GM21515 (cell line): ENCODE results near the gene DNAH8.
"Not testable (repeated sequence)": the region's sequence is repeated elsewhere in the genome, so short reads cannot be mapped to it uniquely, and the experiment has no call there.

Experiments used
- ATAC-seq: cut with Tn5 transposase; IDR thresholded peaks from one replicate; pipeline ENCODE4 v1.9.1; 2021; ENCODE audit not compliant: unreplicated experiment

DNAH8 gene

DNA sequence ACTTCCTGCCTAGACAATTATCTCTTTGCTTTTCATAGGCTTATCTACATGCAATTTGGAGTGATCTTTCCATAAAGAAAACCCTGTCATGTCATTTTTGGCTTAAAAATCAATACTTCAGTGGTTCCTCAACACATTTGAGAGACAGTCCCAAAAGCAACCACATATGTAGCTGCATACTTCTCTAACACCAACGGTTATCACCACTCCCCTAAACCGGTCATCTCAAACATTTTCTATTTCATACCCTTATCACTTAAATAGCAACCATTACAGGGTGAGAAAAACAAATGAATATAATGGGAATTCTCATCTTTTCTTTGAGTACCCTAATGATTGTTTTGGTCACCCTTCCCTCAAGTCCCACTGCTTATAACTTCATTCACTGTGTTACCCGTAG is 17.3 kb upstream of the DNAH8 start:
- no peak for ATAC-seq

DNA sequence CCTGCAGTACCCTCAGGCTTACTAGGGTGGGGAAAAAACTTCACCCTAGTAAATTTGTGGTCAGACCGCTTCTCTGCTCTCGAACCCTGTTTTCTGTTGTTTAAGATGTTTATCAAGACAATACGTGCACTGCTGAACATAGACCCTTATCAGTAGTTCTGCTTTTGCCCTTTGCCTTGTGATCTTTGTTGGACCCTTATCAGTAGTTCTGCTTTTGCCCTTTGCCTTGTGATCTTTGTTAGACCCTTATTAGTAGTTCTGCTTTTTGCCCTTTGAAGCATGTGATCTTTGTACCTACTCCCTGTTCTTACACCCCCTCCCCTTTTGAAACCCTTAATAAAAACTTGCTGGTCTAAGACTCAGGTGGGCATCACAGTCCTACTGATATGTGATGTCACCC is 15.4 kb upstream of the DNAH8 start:
- not testable (repeated sequence) for ATAC-seq

DNA sequence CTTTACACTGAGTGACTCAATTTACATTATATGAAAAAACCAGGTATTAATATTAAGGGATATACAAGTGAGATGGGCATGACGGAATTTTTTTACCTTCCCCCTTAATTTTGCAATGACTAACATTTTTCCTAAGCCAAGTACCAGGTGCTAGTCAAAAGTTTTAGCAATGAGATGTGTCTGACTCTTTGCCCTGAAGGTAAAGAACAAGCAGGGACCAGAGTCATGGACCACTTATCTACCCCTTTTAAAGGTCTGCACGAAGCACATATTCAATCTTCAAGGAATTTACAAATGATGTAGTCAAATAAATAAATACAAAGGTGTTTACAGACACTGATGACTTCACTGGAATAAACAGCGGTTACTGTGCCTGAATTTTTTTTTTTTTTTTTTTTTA is 13.6 kb upstream of the DNAH8 start:
- no peak for ATAC-seq

DNA sequence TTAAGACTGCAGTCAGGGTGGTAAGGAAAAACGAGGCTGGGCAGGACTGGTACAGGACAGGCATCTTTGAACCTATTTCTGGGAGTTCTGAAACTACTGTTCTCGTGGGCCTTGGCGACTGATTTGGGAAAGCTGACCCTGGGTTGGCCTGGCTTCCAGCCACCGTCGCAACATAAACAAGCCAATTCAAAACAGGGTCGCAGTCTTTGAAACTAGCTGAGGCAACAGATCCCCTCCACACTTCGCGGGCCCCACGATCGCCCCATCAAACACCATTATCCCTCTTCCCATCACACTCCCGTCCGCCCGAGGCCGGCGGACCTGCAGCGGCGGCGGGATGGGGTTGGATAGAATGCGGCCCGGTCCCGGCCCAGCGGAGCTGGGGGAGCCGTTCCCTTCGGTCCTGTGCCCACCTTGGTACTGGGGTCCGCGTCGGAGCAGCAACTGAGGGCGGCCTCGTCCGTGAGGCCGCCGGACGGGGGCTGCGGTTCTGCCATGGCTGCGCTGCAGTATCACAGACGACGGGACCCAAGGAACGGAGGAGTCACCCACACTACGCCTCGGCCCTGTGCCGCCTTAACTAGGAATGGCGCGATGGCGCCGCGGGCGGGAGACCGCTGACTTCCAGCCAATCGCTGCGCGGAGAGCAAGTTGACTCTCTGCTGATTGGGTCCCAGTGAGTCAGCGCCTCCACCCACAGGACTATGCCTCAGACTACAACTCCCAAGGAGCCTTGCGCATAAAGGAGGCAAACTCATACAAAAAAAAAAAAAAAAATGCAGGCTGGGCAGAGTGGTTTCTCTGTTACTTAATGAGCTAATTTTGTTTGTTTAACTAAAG is 12.3 kb upstream of the DNAH8 start, which contains the start of gene GLO1:
Gene GLO1, minus strand, starts transcription at position 588 of the 840 bp plus-strand sequence. Its CDS starts 91 bp downstream, at position 497.
- peak; percentile 99 for ATAC-seq

DNA sequence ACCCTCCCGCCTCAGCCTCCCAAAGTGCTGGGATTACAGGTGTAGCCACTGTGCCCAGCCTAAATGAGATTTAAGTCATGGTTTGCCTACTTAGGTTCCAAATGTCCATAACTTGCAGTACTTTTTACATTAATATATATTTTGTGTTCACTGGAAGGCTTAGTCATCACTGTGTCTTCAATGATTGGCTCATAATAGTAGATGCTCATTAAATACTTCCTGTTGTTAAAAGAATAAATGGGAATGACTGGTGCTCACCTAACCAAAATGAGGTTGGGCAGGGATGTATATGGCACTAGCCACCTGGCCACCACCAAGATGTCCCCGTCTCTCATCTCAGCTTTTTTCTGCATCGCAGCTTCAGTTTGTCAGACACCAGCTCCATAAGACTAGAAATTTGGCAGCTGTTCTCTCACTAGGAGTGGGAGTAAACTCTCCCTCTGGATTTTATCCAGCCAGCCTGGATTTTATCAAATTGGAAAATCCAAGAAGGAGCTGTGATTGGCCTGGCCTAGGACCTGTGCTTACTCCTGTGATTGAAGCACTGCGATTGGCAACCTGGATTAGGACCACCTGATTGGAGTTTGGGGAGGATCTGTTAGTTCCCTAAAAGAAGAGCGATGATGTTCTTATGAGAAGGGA is 11.0 kb upstream of the DNAH8 start:
- ATAC-seq, result no peak

DNA sequence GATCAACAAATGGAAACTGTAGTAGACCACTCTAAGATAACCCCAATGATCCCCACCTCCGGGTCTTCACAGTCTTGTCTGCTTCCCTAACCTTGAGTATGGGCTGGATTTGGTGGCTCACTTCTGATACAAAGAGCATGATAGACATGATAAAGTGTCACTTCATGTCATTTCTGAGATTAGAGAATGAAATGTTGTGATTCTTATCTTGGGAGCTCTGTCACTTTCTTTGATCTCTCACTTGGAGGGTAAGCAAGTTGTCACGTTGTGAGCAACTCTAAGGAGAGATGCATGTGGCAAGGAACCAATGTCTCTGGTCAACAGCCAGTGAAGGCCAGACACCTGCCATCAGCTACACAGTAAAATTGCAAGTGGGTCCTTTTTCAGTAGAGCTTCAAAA is 9.2 kb upstream of the DNAH8 start:
- ATAC-seq, result no peak

DNA sequence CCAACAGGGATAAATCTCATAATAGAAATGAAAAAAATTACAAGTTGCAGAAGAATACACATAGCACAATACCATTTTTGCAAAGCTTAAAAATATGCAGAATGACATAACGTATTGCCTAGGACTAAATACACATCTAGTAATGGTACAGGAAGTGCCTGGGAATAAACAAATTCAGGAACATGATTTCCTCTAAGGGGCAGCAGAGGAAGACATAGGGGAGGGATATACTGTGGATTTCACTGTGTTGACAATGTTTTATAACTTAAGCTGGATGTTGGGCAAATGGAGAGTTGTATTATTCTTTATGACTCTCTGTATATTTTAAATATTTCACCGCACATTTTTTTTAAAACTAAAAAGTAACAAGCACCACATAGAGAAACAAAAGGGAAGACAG is 6.6 kb upstream of the DNAH8 start:
- ATAC-seq, result no peak

DNA sequence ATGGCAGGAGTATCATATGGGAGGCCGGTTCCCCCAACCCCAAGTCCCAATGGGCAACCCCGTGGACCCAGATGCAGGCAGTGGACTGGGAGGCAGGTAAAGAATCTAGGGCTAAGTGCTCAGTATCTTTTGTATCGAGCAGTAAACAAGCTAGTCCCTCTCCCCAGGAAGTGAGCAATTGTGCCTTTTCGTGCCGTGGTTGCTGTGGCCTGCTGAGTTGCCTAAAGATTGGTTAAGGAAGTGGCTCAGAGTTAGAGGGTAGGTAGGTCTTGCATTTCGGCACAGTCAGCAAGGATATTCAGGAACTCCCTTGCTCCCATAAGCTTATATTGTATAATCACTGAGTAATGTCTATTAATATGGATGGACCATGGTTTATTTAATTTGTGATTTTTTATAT is 1.3 kb upstream of the DNAH8 start:
- no peak for ATAC-seq

DNA sequence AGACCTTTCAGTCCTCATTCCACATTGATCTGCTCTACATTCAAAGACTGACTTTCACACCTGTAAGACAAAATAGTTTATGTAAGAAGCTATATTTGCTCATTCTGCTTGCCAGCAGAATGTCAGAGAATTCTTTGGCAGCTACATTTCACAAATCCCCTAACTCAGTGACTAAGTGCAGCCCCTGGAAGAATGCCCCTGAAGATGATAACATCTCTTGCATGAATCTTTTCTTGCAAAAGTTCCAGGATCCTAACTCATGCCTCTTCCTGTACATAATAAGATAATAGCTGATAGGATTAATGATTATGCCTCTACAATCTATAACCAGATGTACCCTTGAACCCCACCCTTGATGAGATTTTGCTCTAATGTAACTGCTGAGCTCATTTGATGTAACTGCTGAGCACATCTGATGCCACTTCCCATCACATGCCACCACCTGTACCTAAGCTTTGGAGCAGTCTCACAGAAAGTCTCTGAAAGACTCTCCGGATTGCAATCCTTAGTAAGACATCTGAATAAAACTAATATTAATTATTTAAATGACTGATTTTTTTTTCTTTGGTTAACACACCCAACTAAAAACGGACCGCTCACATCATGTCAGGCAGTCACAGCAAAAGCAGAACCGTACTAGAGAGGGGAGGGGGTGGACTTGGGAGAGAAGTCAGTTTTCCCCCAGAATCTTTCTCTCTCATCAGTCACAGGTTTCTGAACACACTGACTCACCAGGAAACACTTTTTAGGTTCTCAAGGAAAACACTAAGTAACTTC is 684 bp upstream of the DNAH8 start:
- no peak for ATAC-seq

DNA sequence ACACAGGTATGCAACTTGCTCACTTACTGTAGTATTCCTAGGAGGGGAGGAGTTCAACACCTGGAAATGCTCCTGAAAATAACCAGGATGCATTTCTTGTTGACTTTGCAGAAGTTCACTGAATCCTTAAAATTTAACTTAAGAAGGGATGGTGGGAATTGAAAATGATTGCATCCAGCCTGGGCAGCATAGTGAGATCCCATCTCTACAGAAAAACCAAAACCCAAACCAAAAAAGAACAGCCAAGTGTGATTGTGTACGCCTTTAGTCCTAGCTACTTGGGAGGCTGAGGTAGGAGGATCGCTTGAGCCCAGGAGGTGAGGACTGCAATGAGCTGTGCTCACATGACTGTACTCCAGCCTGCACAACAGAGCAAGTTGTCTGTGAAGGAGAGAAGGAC is 1.7 kb downstream of the DNAH8 start:
- ATAC-seq, result no peak

DNA sequence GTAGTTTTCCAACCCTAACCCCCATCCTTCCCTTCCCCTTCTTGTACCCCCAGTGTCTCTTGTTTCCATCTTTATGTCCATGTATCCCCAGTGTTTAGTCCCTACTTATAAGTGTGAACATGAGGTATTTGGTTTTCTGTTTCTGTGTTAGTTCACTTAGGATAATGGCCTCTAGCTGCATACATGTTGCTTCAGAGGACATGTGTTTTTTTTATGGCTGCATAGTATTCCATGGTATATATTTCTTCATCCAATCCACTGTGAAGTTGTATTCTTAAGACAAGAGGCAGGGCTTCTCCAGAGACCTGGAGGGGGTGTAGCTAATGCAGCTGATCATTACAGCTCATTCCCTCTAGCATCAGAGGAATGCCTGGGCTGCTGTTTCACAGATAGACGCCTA is 4.2 kb downstream of the DNAH8 start:
- ATAC-seq, result no peak

DNA sequence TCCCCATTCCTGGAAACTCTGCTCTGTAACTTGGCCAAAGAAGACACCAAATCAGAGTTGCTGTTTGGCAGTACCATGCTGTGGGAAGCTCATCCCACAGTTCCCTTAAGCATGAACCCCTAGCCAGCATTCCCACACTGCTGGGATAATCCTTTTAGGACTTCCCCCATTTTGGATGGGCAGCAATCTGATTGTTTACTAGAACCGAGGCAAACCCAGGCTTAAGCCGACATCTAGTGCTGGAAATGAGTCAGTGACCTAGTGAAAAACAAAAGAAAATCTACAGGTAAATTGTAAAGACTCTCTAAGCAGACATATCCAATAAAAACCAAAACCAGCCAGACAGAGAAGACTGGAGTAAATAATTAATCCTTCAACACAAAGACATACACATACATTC is 5.2 kb downstream of the DNAH8 start:
- ATAC-seq, result no peak

DNA sequence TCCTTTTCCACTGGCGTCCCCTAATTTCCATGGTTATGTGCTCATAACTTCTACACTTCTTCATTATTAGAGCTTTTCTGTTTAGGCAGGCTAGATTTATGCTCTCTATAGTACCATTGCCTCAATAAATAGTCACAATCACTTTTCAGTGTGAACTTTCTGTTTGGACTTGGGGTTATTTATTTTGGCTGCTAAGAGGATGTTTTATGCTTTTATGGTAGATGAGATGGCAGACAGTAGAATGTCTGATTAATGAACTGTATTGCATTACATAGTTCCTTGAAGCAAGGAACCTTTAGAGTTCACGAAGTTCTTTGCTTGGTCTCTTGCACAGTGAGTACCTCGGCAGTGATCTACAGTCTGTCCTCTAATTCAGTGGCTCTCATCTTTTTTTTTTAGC is 6.9 kb downstream of the DNAH8 start:
- no peak for ATAC-seq

DNA sequence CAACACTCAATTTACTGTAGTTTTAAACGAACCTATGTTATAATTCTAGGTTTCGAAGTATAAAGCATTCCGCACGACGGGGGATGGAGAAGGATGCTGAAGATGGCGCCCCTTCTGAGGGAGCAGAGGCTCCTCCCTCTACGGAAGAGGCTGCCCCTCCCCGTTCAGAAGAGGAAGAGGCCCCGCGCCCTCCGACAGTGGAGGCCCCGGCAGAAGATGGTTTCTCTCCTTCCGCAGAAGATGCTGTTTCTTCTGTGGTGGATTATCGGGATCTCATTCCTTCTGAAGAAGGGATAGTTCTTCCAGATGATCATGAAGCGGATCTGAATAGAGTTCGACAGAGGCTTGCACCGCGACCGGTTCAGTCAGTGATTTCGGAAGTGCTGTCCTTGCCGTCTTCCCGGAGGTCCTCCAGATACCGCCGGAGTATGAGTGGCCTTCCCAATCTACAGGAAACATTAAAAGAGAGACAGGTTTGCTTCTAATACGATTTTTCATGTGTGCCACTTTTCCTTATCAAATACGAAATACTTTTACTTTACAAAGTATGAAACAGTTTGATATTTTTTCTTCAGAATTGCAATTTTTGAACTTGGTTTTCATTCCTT is 7.7 kb downstream of the DNAH8 start:
- ATAC-seq, result no peak

DNA sequence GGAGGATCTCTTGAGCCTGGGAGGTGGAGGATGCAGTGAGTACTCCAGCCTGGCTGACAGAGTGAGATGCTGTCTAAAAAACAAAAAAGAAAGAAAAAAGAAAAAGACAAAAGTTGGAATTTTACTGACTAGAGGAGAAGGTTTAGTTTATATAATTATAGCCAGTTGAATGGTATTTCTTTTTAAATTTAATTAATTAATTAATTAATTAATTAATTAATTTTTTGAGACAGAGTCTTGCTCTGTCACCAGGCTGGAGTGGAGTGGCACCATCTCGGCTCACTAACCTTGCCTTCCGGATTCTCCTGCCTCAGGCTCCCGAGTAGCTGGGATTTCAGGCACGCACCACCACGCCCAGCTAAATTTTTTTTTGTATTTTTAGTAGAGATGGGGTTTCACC is 8.7 kb downstream of the DNAH8 start:
- ATAC-seq, result no peak

DNA sequence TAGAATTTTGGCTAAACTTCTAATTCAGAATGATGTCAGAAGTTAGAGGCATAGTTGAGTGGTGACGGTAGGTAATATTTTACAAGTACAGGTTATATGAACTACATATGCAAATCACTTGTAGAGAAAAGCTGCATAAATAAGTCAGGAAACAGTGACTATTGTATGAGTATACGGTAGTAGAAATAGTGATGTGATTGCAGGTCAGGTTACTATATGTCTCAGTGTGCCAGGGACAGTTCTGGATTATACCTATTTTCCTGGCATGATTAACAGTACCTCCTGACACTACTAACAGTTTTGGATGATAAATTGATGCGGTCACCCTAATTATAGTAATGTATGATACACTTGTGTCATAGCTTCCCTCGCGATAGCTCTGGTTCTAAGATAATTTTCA is 9.2 kb downstream of the DNAH8 start:
- ATAC-seq, result no peak

DNA sequence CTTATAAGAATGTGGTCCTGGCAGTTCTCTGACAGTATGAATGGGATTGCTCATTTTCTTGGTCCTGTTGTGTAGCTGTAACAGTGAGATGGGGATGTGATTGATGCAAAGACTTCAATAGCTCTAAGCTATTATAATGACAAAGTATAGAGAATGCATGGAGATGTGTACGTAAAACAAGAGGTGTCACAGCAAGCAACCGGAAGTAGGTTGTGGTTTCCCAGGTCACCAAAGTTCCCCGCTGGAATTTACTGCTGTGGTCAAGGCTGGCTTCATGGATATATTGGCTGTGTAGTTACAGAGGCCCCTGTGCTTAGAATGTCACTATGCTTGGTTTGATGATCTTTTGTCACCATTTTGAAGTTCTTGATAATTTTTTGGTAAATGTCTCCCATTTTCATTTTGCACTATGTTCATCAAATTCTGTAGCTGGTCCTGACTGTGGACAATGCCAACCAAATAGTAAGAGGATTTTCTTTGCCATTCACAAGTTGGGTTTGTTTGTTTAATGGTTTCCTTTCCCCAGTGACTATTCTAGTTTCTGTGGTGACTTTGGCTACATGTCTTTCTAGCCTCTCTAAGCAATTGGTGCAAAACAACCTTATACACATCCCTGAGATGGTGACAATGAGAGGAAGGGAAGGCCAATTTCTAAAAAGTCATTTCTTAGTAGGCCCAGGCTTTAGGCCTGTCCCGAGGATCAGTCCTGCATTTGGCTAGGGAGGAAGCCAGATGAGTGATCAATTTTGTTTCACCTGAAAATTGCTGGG is 10.5 kb downstream of the DNAH8 start:
- no peak for ATAC-seq

DNA sequence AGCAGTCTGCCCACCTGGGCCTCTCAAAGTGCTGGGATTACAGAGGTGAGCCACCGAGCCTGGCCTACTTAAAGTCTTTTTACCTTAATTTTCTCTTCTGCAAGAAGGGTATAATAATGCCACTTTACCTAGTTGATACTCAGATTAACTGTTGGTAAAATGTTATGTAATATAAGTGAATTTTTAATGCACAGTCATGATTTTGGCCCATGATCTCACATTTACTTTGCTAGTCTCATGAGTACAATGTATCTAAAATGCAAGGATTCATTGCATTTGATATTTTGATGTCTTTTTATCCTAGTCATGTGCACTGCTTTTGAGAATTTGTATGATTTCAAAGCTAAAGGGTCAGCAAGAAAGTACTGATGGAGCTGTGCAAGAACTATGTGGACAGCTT is 13.1 kb downstream of the DNAH8 start:
- ATAC-seq, result no peak

DNA sequence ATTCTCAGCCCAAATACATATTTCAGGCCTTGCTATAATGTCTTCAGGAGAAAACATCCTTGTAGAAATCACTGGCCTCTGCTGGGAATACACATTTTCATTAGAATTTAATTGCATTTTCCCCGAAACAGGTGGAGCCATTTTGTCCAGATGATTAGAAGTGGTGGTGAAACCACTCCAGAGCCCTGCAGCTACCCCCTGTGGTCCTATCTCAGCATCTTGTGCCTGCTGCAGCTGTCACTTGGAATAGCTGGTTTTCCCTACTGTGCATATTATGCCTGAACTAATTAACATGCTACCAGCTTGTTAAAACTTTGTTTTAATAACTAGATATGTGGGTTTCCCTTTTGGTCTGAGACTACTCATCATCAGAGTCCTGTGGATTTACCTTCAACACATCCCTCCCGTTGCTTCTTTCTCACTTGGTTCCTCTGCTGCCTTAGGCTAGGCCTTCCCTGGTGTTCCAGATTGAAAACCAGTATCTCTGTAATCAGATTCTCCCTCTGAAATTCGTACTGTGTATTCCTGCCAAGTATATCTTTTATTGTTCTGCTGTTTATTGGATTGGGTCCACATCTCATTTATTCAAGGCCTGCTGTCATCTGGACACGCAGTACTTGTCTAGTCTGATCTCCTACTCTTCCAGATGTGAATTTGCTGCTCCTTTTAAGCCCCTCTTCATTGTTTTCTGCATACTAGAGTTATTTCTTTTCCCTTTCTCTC is 15.2 kb downstream of the DNAH8 start:
- ATAC-seq, result no peak

DNA sequence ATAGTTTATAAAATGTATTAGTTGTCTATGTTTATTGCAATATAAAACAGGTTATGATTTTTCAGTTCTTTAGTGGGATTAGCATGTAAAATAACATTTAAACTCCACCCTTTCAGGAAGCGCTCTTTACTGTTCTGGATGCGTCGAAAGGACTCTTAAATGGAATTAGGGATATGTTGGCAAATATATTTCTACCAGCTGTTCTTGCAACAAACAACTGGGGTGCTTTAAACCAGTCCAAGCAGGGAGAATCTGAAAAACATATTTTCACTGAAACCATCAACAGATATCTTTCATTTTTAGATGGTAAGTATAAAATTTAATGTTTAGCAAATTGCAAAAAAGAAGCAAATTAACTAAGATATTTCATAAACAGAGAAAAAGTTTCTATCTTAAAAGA is 21.8 kb downstream of the DNAH8 start:
- ATAC-seq, result no peak
